ENCODE measurements around the gene PECR.
"Not testable (repeated sequence)": the region's sequence is repeated elsewhere in the genome, so short reads cannot be mapped to it uniquely, and the experiment has no call there.

Gene PECR

GRCh38 chr2:215998636-215999035, 83.0 kb downstream of the PECR start:
- no peak for DNase-seq (ENCODE audit: low read depth)

GRCh38 chr2:215997219-215997618, 84.4 kb downstream of the PECR start:
- TF ChIP-seq CTCF (IDR thresholded peaks at IDR 0.05; ENCODE audit: low read depth, low read length, missing control alignments), result no peak
- no peak for DNase-seq (ENCODE audit: low read depth)
- no peak overlapping the region for H3K4me3 ChIP-seq (ENCODE audit: low read depth, low read length)

More at GRCh38 chr2:215998636-215999035, 83.0 kb downstream of the PECR start:
- no peak for TF ChIP-seq CTCF (IDR thresholded peaks at IDR 0.05; ENCODE audit: low read depth, low read length, missing control alignments)
- no peak overlapping the region for H3K4me3 ChIP-seq (ENCODE audit: low read depth, low read length)

GRCh38 chr2:215994911-215995310, 86.7 kb downstream of the PECR start:
- TF ChIP-seq CTCF (IDR thresholded peaks at IDR 0.05; ENCODE audit: low read depth, low read length, missing control alignments), result no peak
- H3K4me3 ChIP-seq (ENCODE audit: low read depth, low read length), result no peak overlapping the region

GRCh38 chr2:215988556-215989207, 92.9 kb downstream of the PECR start:
- DNase-seq (ENCODE audit: low read depth); H3K4me3 ChIP-seq (ENCODE audit: low read depth, low read length): not testable (repeated sequence)

More at GRCh38 chr2:215994911-215995310, 86.7 kb downstream of the PECR start:
- DNase-seq (ENCODE audit: low read depth), result no peak
